Measurements from ENCODE around the gene WDR35. TPM values are rescaled to one million over a fixed set of nuclear protein-coding genes. Genes with fewer than 3 reads are reported as not detected.

The WDR35 gene
- total and polyA plus RNA-seq, 10 of the 15 experiments (the other 5 are each of a cell fraction or from before 2014, with no cell fraction given) = 3.0 to 9.3 (median 6.3) TPM

GRCh38 chr2:19898592-19899329, 91.1 kb downstream of the WDR35 start (continued):
- no peak for TF ChIP-seq MAX (IDR thresholded peaks at IDR 0.05; ENCODE audit: low read depth, low read length)

GRCh38 chr2:19897623-19898245, 92.2 kb downstream of the WDR35 start:
- peak overlapping the region; percentile 52 for H3K9ac ChIP-seq (ENCODE audit: control insufficient read depth, insufficient read depth, low read length)
- FAIRE-seq (no peak), DNase-seq (ENCODE audit: low read depth, low spot score) (no peak), ATAC-seq (no peak)
- BruUV-seq (replicated peaks) = TSS peak; percentile 5
- POLR2A ChIA-PET = interaction anchor here (1.0 to 1.6 kb wide), 4 partner anchors 14 to 154 kb away, joined by 3 to 6 read pairs (median 4); partner anchors contain the start of gene LAPTM4A
- H3K27me3 ChIP-seq (replicated peaks in 1 of 2; ENCODE audit: control insufficient read depth in 2 of 2, insufficient read depth in 2 of 2, low read length in 1 of 2) = no peaks in the 10 kb centered on the region
- CTCF ChIA-PET = interaction anchor here (1.2 to 1.6 kb wide), 3 partner anchors 14 to 92 kb away, joined by 3 to 4 read pairs (median 3); partner anchors contain the start of gene WDR35
- H3K36me3 ChIP-seq (ENCODE audit: control insufficient read depth in 2 of 2, insufficient read depth in 2 of 2, low read length in 1 of 2) = no peaks in the 10 kb centered on the region
- intact Hi-C loops (cut with micrococcal nuclease; ENCODE audit: unreplicated experiment) = no loop called here
- 83% methylated on average over 5 of the region's 5 CpGs for WGBS (ENCODE audit: insufficient coverage, insufficient replicate concordance, low lambda C conversion rate, missing lambda C conversion rate)
- H3K9me3 ChIP-seq (replicated peaks; ENCODE audit: control insufficient read depth, insufficient read depth, low read length) = no peaks in the 10 kb centered on the region
- peak overlapping the region; percentile 48; the same call in 1 of the 2 replicates for H3K4me3 ChIP-seq
- SMC1A ChIA-PET (ENCODE audit: uncharacterized antibody, unreplicated experiment) = interaction anchor here (0.9 to 3.3 kb wide), 8 partner anchors 10 to 35 kb away, joined by 3 to 14 read pairs (median 4); no protein-coding TSS in a partner anchor
- H2AFZ ChIP-seq (ENCODE audit: control insufficient read depth, low read depth, low read length) = no peak overlapping the region
- in situ Hi-C loops (cut with MboI) = no loop called here
- H3K27ac ChIP-seq (ENCODE audit: control insufficient read depth, insufficient read depth) = peak overlapping the region; percentile 56
- RAD21 ChIA-PET (ENCODE audit: unreplicated experiment) = interaction anchor here (0.7 to 1.5 kb wide), 5 partner anchors 29 to 36 kb away, joined by 3 read pairs; no protein-coding TSS in a partner anchor
- H3K4me1 ChIP-seq (ENCODE audit: control insufficient read depth, insufficient read depth, low read length) = peaks cover 21% of the 10 kb centered on the region
- peak overlapping the region; percentile 66 for H3K4me2 ChIP-seq (ENCODE audit: control insufficient read depth, insufficient read depth)
- H4K20me1 ChIP-seq (ENCODE audit: control insufficient read depth, insufficient read depth) = no peaks in the 10 kb centered on the region
- H3K79me2 ChIP-seq (ENCODE audit: control insufficient read depth, insufficient read depth, low read length) = peaks cover 92% of the 10 kb centered on the region
- TF ChIP-seq NBN (IDR thresholded peaks at IDR 0.05) (no peak), SMAD5 (IDR thresholded peaks at IDR 0.05; ENCODE audit: low read depth) (no peak), ZBTB40 (IDR thresholded peaks at IDR 0.05; ENCODE audit: borderline replicate concordance) (no peak), NR2F1 (conservative IDR thresholded peaks at IDR 0.05) (no peak), GATAD2B (conservative IDR thresholded peaks at IDR 0.05; ENCODE audit: low read depth) (no peak), EP300 (IDR thresholded peaks at IDR 0.05; ENCODE audit: borderline replicate concordance in 1 of 2, control insufficient read depth in 1 of 2, low read depth in 2 of 2, low read length in 2 of 2) (no peak), USF2 (IDR thresholded peaks at IDR 0.05; ENCODE audit: borderline replicate concordance, low read depth, low read length) (no peak), PAX5 (IDR thresholded peaks at IDR 0.05; ENCODE audit: borderline replicate concordance, low read depth, low read length) (no peak), CBX5 (IDR thresholded peaks at IDR 0.05; ENCODE audit: low read depth) (no peak), EZH2 (IDR thresholded peaks at IDR 0.05; ENCODE audit: borderline replicate concordance, control insufficient read depth, low read depth, low read length) (no peak), TAF1 (IDR thresholded peaks at IDR 0.05; ENCODE audit: borderline replicate concordance, low read depth, low read length) (no peak), SREBF2 (IDR thresholded peaks at IDR 0.05; ENCODE audit: low read length) (no peak), ZNF24 (IDR thresholded peaks at IDR 0.05) (no peak), HDGF (IDR thresholded peaks at IDR 0.05) (no peak), SMARCA5 (IDR thresholded peaks at IDR 0.05) (no peak), ZBED1 (IDR thresholded peaks at IDR 0.05; ENCODE audit: borderline replicate concordance) (no peak)

Data from GM12878 (cell line).